GM18858 (cell line): ENCODE results near the gene CRHR1.
"Not testable (repeated sequence)": the region's sequence is repeated elsewhere in the genome, so short reads cannot be mapped to it uniquely, and the experiment has no call there.

Source experiments
- ATAC-seq: cut with Tn5 transposase; IDR thresholded peaks from one replicate; pipeline ENCODE4 v1.9.1; 2021; ENCODE audit not compliant: unreplicated experiment

CRHR1 gene

GRCh38 chr17:45857977-45858708, 74.0 kb downstream of the CRHR1 start:
- no peak for ATAC-seq

DNA sequence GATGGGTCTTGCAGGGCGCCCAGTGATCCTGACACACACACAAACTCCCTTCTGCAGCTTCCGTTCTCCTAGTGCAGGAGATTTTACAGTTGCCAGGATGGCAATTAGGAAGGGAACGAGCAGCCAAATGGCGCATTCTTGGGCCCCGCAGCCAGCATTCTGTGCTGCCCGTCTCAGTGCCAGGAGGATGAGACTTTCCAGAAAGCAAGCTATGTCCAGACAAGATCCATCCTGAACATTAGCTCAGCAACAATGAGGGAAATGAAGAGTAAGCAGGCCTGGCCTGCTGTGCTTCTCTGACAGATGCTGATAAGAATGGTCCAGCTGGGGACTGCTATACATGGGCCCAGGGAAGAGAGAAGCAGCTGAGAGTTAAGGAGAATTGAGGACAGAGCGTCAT, 77.0 kb downstream of the CRHR1 start:
- no peak for ATAC-seq

DNA sequence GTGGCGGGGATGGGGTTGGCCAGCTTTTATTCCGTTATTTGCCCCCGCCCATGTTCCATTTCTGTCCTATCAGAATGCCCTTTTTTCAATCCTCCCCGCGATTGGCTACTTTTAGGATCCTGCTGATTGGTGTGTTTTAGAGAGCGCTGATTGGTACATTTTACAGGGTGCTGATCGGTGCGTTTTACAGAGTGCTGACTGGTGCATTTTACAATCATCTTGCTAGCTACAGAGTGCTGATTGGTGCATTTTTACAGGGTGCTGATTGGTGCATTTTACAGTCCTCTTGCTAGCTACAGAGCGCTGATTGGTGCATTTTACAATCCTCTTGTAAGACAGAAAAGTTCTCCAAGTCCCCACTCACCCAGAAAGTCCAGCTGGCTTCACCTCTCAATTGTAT, 78.0 kb downstream of the CRHR1 start:
- not testable (repeated sequence) for ATAC-seq

GRCh38 chr17:45863857-45864654, 79.9 kb downstream of the CRHR1 start:
- ATAC-seq: no peak

- ATAC-seq: no peak
Measured at GRCh38 chr17:45867171-45867570, 83.1 kb downstream of the CRHR1 start.

DNA sequence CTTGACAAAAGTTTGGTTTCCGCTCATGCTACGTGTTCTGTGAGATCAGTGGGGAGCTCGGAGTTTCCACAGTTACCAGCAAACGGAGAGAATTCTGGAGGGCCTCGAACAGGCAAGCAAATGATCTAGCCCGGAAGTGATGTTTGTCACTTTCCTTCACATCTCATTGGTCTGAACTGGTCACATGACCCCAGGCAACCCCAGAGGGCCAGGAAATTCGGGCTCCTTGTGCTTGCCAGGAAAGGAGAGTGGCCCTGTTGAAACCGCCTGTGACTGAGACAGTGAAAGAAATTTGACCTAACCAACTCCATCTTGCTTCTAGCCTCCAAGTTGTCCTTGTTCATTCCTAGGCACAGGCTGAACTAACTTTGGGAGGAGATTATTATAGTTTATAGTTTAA, 83.6 kb downstream of the CRHR1 start:
- no peak for ATAC-seq

- no peak for ATAC-seq
Measured at GRCh38 chr17:45868276-45868675, 84.2 kb downstream of the CRHR1 start.

- ATAC-seq: no peak
Measured at GRCh38 chr17:45869676-45870341, 85.7 kb downstream of the CRHR1 start.

DNA sequence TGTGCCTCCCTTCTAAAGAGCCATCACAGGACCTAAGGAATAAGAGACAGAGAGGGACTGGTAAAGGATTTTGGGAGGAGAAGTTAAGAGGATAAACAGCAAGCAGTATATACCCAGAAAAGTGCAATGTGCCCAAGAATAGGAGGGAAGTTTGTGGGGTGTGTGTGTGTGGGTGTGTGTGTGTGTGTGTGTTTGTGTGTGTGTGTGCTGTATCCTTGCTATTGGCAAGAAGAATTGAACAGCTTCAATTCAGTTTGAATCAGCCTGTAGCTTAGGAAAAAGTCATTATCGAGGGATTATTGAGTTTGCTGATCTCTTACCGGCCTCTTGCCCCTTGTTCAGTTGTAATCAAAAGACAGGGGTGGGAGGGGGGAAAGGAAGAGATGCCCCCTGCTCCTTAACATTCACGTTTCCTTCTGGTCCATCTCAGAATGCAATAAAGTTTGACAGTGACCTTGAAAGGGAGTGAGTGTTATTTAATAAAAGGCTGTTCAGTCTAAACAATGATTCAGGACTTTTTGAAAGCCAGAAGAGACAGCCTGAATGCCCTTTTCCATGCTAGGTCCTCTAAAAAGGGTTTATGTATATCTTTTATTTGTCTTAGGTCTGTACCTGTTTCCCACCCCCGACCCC, 86.3 kb downstream of the CRHR1 start:
- ATAC-seq: no peak

- no peak for ATAC-seq
Measured at GRCh38 chr17:45871718-45872117, 87.6 kb downstream of the CRHR1 start.

DNA sequence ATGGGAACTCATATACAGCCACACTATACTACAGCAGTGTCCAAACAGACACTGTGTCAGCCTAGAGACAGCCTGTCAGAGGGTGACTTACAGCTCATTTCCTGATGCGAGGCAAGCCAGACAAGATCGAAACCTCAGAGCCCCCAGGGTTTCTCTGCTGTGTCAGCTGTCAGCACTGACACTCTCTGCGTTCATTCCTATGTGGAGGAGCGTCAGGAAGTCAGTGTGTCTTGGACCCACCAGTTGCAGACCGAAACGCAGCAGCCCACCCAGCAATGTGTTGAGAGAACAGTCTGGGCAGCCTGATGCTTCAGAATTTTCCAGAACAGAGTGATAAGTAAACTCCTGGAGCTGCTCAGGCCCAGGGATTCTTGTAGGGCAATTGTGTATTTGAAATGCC, 89.6 kb downstream of the CRHR1 start:
- ATAC-seq: no peak

- ATAC-seq: no peak
Measured at GRCh38 chr17:45874151-45874550, 90.0 kb downstream of the CRHR1 start.

DNA sequence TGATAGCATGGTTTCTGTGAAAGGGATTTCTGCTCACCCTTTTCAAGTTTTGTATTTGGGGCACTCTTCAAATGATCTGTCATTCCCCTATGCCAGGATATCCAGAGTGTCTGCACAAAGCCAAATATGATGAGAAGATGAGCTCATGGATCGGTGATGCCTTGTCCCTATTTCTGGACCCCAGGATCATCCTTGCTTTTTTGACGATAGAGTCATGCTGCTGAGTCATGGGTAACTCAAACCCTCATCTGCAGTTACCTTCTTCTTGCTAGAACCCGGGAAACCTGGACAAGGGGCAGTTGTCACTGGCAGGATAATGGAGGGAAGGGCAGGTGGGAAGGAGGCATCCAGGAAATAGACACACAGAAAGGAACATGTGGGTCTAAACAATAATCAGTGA, 92.4 kb downstream of the CRHR1 start:
- no peak for ATAC-seq

DNA sequence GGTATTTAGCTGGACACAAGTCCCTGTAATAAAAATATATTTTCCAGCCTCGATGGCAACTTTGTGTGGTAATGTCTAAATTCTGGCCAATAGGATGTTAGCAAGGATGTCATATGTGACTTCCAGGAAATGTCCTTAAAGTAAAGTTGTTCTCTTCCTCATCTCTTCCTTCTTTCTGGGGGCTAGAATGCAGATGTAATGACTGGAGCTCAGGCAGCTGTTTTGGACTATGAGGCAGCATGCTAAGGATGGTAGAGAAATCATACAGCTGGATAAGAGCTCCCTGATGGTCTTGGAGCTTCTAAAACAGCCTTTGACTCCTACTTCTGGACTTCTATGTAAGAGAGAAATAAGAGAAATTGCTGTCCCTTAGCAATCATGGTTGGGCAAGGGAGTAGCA, 93.3 kb downstream of the CRHR1 start:
- ATAC-seq: no peak

- ATAC-seq: no peak
Measured at GRCh38 chr17:45883063-45883462, 98.9 kb downstream of the CRHR1 start.
